Hindlimb muscle (tissue), 1 donor: ENCODE measurements around the gene SH3BP1. TPM values are rescaled to one million over a fixed set of nuclear protein-coding genes. Genes with fewer than 3 reads are reported as not detected.
A peak's percentile ranks its signal among the peaks of the same experiment; 100 is the strongest.

Source experiments
- DNase-seq: peaks from one replicate; pipeline ENCODE4 v3.0.0-alpha.2; 2013
- polyA plus RNA-seq: library from polyadenylated mRNA; unstranded; fragments of 120-200 nt; gene quantifications from one replicate; pipeline ENCODE4 v1.2.1, GENCODE V29; 2013; ENCODE audit not compliant: insufficient read length

The SH3BP1 gene
- polyA plus RNA-seq, 1 donor, result 7.1 TPM

DNA sequence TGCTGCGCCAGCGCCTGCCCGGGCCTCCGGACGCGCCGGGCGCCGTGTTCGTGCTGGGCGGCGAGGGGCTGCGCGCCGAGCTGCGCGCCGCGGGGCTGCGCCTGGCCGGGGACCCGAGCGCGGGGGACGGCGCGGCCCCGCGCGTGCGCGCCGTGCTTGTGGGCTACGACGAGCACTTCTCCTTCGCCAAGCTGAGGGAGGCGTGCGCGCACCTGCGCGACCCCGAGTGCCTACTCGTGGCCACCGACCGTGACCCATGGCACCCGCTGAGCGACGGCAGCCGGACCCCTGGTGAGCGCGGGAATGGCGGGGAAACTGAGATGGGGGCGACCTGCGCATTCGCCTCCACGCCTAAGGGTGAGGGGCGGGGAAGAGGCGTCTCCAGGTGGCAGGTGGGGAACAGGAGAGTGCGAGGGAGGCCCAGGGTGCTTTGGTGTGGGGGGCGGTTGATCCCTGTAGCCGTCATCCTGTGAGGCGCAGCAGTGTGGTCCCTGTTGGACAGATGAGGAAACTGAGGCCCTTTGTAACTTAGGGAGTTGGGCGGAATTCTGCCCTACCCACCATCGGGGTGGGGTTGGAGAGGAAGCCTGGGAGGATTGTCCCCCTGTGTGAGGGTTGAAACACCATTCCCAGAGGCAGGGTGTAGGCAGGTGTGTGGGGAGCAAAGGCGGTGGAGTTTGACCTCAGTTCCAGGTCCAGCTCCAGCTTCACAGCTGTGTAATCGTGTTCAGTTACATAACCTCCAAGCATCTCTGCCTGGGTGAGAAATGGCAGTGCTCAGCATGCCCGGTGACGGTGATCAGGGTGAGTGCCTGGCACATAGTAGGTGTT, 19.8 kb downstream of the SH3BP1 start:
- DNase-seq, result no peak

DNA sequence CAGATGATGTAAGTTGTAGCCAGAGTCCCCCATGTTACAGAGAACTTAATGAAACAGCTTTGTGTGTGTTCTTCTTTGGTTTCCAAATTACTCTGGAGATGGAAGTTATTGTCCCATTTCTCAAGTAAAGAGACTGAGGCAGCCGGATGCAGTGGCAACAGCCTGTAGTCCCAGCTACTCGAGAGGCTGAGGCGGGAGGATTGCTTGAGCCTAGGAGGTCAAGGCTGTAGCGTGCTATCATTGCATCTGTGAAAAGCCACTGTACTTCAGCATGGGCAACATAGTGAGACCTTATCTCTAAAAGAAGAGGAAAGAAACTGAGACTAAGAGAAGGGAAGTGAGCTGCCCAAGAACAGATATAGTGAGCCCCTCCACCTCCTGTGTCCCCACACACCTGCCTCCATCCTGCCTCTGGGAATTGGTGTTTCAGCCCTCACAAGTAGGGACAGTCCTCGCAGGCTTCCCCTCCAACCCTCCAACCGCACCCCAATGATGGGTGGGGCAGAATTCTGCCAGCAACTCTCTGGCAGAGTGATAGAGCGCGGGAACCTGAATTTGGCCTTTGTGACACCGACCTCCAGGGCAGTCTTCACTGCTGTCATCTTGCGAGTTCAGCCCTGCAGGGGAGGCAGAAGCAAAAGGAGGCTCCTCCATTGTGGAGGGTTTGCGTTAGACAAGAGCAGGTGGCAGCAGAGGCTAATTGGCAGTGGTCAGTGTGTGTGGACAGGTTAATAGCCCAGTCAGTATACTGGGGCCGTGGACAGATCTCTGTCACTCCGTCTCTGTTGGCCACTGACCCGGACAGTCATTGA, 20.6 kb downstream of the SH3BP1 start:
- DNase-seq, result no peak

DNA sequence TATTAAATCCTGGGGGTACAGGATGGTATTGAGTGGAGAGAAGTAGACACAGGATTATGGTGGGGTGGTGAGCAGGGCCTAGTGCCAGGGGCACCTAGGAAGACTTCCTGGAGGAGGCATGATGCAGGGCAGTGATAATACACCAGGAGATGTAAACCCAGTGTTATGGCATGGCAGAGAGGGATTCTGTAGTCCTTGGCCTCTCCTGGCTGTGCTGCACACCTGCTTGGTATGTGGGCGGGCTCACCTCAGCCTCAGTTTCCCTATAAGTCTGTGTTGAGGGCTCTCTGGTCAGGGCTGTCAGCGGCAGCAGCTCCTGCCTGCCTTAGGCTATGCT, 21.2 kb downstream of the SH3BP1 start:
- no peak for DNase-seq

DNA sequence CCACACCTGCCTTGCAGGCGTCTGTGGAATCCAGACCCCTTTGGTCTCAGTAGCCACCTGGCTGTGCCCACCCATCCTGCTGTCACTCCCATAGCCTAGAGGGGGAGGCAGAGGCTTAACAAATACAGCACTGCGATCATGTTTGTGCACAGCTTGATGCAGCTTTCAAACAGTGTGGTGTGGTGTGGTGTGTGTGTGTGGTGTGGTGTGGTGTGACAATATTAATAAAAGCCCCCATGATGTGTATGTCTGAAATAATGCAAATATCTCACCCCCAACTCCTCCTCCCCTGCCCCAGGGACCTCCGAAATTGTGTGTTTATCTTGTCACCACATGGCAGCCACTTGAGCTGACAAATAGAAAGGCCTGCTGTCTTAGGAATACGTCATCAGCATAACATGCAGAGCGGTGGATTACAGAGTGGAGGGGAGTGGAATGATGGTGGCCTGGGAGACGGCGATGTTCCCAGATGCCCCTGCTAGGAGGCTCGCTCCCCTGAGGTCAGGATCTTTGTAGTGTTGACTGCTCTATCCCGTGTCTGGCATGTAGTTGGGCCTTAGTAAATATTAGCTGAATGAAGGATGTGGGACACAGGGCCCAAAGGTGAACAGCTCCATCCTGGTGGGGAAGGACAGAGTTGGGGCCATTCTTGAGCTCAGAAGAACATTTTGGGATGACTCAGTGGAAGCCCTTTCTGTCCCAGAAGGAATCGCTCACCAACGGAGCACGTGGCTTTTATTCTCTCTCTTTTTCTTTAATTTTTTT, 21.9 kb downstream of the SH3BP1 start:
- no peak for DNase-seq

DNA sequence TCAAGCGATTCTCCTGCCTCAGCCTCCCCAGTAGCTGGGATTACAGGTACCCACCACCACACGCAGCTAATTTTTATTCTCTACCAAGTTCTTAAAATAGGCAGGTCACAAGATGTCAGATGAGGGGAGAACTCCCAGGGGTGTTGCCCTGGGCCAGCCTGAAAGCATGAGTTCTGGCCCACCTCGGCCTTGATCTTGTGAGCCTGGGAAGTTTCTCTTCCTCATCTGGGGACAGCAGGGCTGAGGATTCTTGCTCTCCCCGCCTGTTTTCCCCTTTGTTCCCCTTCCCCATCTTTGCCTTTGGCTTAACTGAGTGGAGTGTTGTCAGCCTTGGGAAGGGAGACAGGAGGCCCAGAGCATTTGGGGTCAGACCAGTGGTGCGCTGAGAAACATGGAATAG, 22.6 kb downstream of the SH3BP1 start:
- no peak for DNase-seq

DNA sequence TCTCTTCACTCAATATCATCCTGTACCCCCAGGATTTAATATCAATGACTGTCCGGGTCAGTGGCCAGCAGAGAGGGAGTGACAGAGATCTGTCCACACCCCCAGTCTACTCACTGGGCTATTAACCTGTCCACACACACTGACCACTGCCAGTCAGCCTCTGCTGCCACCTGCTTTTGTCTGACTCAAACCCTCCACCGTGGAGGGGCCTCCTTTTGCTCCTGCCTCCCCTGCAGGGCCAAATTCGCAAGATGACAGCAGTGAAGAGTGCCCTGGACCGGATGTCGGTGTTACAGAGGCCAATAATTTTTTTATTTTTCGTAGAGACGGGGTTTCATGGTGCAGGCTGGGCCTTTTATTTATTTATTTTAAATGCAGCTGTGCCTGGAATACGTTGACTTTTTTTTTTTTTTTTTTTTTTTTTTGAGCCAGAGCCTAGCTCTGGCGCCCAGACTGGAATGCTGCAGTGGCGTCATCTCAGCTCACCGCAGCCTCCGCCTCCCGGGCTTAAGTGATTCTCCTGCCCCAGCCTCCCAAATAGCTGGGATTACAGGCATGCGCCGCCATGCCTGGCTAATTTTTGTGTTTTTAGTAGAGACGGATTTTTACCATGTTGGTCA, 24.2 kb downstream of the SH3BP1 start:
- peak; percentile 54 for DNase-seq

DNA sequence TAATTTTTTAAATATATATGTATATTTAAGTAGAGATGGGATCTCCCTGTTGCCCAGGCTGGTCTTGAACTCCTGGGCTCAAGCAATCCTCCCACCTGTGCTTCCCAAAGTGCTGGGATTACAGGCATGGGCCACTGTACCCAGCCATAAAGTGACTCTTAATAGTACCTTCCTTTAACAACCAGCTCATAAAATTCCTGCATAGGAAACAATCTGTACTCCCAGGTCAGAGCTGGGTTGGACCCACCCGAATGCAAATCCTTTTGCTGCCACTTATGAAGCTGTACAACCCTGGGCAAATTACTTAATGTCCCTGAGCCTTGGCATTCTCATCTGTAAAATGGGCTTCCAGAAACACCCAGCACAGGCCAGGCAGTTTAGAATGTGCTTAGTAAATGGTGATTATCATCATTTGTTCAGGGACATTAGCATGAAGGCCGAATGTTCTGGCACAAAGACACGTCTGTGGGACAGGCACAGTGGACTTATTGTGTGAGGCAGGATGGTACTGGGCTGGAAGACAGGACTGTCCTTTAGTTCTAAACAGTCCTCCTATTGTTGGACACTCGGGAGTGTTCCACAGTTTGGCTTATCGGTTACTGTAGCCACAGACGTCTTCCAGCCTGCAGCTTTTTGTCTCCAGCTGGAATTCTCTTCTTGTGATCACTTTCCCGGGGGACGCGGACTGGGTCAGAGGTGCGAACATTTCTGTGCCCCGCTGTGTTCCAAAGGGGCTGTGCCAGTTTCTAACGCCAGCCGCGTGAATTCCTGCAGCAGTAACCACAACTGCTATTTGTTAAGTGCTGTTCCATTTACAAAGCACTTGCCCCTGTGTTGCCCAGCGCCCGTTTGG, 25.0 kb downstream of the SH3BP1 start:
- no peak for DNase-seq

DNA sequence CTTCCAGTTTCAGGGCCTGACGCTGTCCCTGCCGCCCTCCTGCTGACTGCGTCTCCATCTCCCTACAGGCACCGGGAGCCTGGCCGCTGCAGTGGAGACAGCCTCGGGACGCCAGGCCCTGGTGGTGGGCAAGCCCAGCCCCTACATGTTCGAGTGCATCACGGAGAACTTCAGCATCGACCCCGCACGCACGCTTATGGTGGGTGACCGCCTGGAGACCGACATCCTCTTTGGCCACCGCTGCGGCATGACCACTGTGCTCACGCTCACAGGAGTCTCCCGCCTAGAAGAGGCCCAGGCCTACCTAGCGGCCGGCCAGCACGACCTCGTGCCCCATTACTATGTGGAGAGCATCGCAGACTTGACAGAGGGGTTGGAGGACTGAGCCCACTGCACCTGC, 26.0 kb downstream of the SH3BP1 start:
- DNase-seq, result no peak

DNA sequence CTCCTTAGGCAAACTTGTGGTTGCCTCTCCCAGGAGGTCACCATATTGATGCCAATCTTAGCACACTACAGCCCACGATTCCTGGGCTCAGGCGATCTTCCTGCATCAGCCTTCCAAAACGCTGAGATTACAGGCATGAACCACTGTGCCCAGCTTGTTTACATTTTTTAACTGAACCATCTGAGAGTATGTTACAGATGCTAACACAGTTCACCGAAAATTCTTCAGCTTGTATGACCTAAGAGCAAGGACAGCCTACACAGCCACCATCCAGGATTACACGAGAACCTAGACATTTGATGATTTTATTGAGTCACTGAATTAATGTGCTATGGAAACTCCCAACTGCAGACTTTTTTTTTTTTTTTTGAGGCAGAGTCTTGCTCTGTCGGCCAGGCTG, 30.1 kb downstream of the SH3BP1 start:
- no peak for DNase-seq

DNA sequence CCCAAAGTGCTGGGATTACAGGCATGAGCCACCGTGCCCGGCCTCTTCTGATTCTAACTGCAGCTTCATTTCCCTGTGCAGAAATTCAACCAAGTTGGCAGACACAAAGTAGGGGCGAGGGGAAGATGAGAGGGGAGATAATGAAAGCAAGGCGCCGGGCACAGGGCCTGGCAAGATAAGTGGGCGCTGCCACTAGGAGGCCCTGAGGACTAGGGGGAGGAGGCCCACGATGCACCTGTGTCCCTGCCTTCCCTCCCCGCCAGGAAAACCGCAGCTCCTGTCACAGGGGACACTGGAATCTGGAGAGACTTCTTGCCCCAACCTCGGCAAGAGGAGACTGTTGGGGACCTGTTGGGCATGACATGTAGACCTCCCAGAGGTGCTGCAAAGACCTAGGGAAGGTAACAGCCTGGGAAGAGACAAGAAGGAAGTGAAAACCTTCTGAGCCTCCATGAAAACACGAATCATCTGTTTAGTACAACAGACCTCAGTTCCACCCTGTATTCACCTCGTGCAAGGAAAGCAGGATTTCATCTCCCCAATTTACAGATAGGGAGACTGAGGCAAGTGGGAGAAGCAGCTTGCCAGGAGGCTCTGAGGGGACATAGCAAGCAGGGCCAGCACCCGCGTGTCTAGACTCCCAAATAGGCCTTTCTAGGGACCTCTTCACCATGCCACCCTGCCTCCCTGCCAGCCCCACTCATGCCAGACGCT, 32.9 kb downstream of the SH3BP1 start:
- DNase-seq, result no peak

DNA sequence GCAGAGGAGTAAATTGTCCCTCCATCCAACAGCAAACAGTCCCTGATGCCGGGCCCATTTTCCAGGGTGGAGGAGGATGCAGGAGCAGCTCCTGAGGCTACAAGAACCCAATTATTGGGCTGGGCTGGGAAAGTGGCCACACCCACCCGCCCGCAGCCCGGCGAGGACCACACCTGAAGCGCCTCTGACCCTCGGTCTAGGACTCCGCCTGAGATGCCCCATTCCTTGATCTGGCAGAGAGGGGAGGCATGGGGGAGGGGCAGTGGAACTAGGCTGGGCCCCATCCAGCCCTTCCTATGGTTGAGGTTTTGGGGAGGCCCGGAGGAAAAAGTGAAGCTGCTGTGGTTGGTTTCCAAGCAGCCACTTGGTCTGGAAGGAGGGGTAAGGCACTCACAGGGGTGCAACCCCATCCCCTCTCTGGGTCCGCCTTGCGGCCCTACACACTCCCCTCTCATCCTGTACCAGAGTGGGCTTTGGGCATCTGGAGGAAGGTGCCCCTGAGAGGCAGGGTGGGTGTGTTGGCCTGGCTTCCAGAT, 33.5 kb downstream of the SH3BP1 start:
- DNase-seq, result no peak

DNA sequence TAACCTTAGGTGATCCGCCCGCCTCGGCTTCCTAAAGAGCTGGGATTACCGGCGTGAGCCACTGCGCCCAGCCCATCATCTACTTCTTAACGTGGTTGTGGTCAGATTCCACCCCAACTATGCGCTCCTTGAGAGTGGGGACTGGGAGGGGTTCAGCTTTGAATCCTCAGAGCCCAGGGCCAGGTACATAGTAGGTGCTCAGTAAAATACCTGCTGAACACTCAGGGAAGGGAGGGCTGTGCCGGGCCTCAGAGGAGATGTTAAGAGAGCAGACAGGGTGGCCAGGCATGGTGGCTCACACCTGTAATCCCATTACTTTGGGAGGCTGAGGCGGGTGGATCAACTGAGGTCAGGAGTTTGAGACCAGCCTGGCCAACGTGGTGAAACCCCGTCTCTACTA, 34.8 kb downstream of the SH3BP1 start:
- DNase-seq, result no peak

DNA sequence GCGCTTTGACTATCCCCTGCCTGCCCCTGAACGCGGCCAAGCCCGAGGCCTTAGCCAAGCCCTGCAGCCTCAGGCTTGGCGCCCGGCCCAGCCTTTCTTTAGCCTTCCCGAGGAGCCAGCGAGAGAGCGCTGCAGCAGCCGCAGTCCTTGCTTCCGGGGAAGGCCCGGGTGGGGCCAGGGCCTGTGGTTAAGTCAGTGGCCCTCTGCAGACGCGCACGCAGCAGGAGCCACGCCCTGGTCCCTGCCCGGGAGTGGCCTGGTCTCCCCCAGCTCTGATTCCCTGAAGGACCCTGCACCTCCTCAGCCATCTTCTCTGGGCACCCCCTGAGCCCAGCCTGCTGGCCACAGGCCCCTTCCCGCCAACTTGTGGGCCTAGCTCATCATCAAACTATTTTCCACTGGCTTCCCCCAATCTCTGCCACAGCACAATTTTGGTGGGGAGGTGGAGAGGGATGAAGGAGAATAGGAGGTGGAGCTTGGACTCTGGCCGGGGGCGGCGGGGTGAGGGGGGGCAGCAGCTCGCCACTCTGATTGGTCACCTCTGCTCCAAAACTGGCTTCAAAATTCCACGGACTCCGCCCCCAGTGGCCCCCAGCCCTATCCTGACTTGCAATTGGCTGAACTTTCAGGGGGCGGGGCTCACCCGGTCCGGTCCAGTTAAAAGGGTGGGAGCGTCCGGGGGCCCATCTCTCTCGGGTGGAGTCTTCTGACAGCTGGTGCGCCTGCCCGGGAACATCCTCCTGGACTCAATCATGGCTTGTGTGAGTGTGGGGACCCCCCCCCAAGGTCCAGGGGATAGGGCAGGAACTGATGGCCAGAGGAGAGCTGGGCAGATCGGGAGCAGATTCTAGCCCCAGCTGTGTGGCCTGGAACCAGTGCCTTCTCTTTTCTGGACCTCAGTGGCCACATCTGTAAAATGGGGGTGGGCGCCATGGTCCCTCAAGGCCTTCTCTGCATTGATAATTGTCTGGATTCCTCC, 35.8 kb downstream of the SH3BP1 start, which contains the start of gene LGALS1:
TSS of gene LGALS1 (plus strand) at position 686 of the 979 bp plus-strand sequence. CDS start at position 753, 67 bp downstream.
- DNase-seq, result peak; percentile 97

DNA sequence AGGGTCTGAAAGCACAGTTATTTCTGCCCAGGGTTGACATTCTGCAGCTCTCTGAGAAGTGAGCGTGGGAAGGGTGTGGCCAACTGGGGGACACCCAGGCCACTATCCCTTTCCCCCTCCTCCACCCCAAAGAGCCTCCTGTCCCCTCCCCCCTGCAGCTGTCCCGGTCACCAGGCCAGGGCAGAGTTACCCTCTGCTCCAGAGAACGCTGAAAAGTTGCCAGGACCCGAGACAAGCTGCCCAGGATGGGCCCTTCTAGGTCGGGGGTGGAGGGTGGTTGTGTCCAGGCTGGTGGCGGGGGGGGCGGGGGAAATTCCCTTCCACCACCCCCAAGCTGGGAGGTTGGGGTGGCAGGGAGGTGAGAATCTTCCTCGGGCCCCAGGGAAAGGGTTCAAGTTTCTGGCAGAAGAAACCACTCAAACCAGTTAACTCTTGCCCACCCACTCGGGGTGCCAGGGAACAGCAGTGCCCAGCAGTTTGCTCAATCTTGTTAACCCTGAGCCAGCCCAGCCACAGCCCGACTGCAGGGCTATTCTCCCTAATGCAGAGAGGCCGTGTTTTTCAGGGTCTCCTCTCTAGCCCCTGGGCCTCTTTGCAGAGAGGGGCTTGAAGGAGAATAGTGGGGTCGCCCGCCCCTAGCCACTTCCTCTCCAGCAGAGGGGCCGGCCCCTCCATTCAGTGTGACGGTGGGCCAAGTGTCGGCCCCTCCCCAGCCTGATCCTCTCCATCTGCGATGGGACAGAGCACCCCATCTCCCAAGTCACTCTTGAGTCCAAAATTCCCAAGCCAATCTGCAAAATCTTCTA, 36.7 kb downstream of the SH3BP1 start:
- peak; percentile 54 for DNase-seq

DNA sequence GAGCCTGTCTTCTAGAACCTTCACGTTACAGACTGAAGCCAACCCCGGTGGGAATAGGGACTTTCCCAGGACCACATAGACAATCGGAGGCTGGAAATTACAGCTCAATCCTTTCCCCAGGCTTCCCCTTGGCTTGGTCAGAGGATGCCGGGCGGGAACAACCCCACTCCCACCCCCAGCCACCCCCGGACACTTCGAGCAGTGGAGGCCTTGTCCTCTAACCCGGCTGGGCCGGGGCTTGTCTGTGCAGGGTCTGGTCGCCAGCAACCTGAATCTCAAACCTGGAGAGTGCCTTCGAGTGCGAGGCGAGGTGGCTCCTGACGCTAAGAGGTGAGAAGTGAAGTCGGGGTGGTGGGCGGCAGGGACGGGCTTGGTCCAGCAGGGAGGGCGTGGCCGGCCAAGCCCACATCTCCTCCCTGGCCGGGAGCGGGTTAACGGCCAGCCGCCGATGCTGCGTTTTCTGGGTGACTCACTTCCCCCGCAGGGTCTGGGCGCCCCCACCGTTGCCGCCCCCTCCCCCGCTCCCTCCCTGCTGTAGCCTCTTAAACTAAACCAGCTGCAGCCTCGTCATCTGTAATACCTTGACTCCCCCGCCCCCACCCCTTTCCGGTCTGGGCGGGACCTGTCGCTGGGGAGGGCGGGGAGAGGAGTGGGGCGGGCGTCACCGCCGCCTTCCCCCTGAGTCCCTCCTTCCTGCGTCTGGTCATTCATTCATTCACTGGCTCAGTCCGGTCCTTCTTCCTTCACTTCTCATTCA, 37.4 kb downstream of the SH3BP1 start:
- DNase-seq, result peak; percentile 88

DNA sequence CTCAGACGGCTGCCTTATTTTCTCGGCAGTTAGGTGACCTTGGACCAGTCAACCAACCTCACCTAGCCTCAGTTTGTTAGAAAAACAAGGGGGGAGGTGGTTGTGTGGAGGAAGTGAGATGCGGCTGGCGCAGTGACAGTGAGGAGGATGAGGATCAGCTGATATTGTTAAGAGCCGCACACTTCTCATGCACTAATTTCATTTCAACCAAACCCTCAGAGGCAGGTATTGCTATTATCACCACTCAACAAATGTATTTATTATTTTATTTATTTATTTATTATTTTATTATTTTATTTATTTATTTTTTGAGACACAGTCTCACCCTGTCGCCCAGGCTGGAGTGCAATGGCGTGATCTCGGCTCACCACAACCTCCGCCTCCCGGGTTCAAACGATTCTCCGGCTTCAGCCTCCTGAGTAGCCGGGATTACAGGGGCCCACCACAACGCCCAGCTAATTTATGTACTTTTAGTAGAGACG, 38.1 kb downstream of the SH3BP1 start:
- no peak for DNase-seq

DNA sequence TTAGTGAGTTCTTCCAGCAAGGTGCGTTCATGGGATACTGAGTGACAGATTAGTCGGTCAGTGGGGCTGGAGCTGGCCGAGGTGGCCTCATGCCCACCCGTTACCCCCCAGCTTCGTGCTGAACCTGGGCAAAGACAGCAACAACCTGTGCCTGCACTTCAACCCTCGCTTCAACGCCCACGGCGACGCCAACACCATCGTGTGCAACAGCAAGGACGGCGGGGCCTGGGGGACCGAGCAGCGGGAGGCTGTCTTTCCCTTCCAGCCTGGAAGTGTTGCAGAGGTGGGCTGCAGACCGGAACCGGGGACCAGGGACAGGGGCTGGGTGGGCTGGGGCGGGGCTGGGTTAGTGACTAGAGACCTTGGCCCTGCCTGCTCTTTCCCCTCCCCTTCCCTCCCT, 38.9 kb downstream of the SH3BP1 start:
- no peak for DNase-seq

DNA sequence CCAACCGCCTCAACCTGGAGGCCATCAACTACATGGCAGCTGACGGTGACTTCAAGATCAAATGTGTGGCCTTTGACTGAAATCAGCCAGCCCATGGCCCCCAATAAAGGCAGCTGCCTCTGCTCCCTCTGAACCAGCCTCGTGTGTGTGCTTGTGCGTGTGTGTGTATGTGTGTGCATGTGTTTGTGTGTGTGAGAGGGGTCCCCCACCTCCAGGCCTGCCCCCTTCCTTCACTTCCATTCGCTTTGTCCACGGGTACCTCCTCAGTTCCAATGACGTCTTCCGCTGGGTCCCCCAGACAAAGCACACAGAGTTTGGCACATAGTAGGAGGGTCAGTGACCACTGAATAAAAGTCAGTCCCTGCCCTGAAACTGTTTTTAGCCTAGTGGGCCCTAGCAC, 40.2 kb downstream of the SH3BP1 start:
- no peak for DNase-seq
